ENCODE results near the gene POLR2L.

The POLR2L gene

DNA sequence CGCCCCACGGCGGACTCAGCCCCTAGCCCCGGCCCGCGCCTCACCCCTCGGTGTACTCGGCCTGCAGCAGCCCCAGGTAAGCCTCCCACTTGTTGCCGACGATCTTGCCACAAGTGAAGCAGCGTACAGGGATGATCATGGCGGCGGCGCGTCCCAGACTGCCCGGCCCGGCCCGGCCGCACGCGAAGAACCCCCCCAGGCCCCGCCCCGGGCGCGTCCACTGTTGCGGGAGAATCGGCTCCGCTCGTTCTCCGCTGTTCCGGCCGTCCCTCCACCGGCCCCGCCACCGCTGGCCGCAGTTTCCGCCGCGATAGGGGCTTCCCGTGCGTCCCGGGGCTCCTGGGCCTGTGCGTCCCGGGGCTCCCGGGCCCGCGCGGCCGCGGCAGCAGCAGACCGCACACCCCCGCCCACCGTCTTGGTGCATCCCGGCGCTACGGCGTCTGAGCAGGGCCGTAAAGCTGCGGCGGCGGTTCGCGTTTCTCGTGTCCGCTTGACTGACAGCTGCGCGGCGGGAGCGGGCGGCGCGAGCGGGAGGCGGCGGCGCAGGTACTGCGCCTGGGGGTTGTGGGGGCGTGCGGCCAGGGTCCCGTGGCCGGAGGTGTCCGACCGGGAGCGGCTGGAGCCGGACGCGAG, at the start of gene POLR2L, which contains the start of gene TSPAN4:
POLR2L (minus strand) TSS at position 160 of the 633 bp plus-strand sequence; CDS start at position 139, 21 bp downstream.
TSPAN4 (plus strand) TSS at position 483 of the 633 bp plus-strand sequence. CDS start 7,453 bp downstream, outside the sequence.
- DNase-seq: peak; percentile 91

DNA sequence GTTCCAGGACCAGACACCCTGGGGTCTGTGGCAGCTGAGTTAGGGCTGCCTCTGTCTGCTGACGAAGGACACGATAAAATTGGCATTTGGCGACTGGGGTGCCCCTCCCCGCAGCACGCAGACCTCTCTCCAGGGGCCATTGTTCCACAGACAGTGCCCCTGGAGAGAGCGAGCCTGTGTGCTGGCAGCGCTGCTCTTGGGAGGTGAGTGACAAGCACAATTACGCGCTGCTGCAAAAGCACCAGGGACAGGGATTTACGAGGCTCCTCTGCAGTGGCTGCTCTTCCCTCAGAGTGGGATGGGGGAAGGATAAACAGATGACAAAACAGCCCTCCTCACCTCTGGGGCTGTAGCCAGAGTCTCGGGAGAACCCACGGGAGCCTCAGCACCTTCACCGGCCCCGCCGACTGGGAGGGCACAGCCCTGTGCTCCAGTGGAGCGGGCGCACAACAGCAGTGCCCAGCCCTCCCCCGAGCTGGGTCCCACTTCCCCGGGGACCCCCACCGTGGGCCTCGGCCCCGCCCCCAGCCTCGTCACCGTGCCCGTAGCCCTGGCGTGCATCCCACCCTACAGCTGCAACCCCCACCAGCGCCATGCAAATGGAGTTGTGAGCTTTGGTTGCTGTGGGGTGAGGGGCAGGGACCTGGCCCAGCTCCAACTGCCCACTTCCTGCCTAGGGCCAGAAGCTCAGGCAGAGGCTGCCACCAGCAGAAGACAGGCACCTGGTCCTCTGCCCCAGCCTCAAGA, 48.6 kb upstream of the POLR2L start:
- DNase-seq: no peak

DNA sequence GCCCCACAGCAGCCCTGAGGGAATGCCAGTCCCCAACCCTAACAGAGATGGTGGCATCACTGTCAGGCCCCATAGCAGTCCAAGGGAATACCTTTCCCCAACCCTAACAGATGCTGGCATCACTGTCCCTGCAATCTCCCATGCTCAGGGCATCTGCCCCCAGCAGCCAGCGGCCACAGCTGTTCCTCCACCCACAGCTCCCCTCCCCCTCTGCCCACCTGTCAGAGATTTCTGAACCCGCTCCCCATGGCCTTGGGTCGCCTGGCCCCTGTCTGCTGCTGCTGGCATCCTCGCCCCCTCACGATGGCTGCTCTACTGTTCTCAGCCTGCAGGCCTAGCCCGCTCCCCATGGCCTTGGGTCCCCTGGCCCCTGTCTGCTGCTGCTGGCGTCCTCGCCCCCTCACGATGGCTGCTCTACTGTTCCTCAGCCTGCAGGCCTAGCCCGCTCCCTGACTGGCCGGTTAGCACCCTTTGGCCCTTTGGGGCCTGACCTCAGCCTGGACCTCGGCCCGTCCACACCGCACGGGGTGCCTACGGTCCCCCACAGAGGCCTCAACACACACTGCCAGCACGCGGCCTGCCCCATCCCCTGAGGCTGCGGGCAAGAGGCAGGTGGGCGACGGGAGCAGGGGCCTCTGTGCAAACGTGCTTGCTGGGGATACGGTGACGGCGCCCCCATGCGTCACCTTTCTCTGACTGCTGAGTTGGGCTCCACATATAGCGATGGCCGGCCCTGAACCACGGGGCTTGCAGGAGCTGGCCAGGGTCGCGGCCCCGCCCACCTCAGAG, 47.6 kb upstream of the POLR2L start:
- DNase-seq: no peak

DNA sequence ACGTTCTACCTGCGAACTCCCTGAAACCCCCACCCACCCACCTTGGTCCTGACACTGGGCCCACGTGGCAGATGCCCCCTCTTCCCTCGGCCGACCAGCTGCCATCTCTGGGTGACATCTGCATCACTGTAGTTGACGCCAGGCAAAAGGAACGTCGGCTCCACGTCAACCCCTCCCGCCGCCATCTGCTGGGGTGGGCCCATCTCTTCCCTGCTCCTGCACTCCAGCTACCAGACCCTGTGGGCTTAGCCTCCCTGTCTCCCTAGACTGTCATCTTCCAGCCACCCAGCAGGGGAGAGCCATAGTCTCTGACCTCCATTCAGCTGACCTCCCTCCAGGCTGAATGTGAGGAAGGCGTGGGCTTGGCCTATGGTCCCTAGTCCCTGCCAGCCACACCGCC, 46.9 kb upstream of the POLR2L start:
- no peak for DNase-seq

DNA sequence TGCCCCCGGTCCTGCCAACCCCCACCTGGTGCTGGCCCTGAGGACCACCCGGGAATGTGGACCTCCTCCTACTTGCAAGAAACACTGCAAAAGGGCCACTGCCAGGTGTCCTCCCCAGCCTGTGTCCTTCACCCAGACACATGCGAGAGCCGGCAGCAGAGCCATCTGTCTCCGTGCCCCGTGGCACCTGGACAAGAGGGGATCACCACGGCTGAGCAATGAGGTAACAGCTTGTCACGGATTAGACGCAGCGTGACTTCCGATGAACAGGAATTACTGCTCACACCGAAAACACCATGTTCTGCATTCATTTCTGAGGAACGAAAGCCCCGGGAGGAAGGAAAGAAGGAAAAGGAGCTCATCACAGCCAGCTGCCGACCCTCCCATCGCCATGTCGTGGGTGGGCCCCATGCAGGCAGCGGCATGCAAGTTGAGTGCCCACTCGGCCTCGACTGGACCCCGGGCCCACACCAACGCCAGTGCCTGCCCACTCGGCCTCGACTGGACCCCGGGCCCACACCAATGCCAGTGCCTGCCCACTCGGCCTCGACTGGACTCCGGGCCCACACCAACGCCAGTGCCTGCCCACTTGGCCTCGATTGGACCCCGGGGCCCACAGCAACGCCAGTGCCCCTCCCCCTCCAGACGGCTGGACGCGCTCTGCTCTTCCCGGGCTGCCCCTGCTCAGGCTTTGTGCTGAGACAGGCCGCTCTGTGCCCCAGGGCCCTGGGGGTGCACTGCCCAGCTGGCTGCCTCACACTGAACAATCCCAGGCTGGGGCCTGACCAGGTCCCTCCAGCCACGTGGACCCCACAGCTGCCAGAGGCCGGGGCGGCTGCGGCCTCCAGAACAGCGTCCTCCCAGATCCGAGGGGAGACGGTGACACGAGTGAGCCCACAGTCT, 46.2 kb upstream of the POLR2L start:
- no peak for DNase-seq

DNA sequence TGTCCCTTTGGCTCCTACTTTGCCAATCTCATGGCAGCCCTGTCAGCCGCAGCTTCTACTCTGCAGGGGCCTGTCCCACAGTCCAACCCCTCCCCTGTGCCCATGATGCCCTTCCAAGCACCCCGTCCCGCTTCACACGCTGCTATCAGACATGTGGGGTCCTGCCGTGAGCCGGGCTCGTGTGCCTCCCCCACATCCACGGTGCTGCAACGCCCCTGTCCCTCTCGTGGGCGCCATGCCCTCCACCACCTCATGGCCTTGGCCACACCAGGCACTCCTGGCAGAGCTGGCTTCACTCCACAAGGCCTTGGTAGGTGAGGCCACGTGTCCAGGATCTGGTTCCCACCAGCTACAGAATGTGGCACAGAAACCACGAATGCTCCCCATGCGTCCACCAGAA, 45.3 kb upstream of the POLR2L start:
- no peak for DNase-seq

DNA sequence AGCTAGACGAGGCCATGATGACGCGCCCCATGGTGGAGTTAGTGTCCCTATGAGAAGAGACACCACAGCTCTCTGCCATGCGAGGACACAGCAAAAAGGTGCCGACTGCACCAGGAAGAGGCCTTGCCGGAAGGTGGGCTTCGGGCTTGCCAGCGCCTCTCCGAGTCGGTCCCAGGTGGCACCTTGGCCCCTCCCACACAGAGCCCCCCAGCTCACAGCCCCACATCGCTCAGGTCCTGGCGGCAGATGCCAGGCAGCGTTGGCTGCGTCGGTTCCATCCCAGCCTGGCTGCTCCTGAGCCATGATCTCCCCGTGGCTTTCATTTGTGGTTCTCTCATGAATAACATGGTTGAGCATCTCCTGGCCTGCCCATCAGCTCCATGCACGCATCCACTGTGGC, 44.2 kb upstream of the POLR2L start:
- DNase-seq: no peak

DNA sequence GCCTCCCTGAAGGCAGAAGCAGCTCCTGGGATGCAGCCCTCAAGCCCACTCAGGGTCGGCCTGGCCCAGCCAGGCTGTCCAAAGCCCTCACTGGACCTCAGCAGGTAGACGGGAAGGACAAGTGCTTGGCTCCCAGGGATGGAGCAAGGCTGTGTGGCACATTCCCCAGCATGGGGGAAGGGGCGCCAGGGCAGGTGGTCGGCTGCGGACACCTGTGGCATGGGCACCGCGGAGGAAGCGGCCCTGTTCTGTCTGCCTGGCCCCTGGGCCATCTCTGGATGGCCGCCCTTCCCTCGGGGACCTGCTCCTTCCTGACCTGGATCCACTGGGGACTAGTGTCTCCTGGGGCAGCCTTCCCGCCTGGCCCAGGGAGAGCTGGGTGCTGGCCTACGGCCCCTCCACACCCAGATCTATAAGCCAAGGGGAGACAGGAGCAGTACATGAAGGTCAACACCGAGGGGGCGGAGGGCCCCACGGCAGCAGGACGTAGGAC, 42.3 kb upstream of the POLR2L start:
- DNase-seq: no peak

DNA sequence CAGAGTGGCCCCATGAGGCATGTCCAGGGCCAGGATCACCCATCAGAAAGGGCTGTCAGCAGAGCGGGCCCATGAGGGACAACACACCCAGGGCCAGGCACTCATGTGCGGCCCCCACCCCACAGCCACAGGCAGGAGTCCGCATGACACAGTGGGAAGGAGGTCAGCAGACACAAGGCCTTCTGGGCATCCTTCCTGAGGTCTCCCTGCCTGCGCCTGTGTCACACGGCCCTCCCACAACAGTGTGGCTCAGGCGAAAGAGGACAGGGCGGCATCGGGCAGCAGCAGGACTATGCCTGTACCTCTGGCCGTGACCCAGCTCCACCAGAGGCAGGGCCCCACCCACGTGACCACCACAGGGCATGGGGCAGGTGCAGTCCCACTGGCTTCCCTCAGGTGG, 41.2 kb upstream of the POLR2L start:
- DNase-seq: no peak

DNA sequence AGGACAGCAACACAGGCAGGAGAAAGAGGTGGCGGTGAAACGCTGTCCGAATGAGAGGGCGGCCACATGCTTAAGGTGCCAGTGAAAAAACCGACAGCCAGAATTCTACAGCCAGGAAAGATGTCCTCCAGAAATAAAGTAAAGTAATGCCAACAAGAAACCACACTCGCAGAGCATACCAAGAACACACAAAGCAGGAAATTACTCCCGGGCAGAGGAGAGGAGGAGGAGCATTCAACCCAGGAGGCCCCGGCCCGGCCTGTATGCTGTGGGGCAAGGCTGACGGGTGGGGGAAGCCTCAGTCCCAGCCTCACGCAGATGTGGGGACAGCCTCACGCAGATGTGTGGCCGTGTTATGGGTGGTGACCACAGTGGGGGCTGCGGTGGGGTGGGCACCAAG, 40.3 kb upstream of the POLR2L start:
- DNase-seq: no peak

DNA sequence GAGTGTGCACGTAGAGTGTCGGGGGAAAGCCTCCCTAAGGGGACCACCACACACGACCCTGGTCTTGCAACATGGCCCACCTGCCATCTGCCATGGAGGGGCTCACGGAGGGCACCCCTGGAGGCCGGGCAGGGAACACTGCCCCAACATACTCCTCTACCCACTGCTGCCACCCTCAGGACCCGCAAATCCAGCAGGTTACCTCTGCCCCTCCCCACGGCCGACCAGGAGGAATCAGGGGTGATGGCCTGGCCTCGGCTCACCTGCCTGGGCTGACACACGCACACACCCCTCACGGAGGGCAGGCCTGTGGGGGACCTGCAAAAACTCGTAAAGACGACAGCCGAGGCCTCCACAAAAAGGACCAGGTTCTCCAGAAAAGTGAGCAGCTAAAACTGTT, 38.1 kb upstream of the POLR2L start:
- DNase-seq: no peak

DNA sequence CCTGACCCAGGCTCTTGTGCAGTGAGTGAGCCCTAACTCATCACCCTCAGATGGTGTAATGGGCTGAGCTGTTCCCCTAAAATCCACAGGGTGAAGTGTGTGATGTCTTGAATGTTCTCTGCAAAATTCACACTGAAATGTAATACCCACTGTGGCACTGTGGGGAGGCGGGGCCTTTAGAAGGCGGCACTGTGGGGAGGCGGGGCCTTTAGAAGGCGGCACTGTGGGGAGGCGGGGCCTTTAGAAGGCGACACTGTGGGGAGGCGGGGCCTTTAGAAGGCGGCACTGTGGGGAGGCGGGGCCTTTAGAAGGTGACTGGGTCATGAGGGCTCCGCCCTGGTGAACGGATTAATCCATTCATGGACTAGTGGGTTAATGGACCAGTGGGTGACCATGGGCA, 35.2 kb upstream of the POLR2L start:
- DNase-seq: no peak

DNA sequence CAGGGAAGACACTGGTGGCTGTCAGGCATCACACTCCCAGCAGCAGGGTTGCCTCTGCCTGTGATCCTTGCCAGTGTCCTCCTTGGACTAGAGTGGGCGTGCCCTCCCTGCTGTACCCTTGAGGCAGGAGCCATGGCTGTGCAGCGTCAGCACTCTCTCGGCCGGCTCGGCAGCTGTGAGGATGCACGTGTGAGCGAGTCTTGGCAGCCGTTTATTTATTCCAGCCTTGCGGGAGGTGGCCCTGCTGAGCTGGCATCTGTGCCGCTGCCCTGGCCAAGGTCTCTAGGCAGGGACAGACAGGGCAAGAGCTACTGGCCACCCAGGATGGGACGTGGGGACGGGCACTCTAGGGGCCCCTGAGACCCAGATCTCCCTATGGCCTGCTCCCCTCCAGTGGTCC, 34.2 kb upstream of the POLR2L start:
- no peak for DNase-seq

DNA sequence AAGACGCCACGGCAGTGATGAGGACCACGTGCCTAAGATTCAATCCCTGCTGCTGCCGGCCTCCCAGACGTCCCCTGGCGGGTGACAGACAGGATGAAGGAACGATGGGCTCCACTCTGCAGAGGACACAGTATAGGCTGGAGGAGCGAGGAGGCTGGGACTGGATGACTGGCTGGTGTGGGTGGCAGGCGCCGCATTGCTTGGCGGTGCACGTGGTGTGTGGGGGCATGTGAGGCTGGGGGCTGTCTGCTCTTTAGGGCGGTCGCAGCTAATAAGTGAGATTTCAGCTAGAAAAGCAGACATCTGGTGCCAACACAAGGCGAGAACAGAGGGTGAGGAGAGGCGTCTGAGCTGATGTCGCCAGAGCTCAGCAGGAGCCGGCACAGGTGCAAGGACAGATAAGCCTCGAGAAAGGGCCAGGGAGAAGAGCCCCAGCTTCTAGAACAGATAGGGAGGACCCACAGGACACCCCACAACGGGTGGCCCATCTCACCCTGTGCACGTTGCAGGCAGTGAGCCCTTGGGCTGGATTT, 33.5 kb upstream of the POLR2L start:
- no peak for DNase-seq

DNA sequence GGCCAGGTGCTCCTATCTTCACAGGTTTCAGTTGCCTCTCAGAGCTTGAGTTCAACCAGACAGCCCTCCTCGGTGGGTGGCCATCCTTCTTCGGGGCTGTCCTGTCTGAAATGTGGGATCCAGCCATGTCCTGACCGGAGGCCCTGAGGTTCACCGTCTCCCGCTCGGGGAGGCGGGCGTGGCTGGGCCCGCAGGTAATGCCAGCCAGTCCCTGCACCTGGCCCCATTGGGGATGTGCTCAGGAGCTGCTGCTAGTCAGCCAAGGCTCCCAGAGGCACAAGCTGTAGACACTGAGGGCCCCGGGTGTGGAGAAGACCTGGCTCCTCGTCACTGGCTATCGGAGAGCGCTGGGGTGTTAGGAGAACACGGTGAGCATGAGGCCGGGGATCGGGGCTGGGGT, 32.9 kb upstream of the POLR2L start:
- DNase-seq: no peak

DNA sequence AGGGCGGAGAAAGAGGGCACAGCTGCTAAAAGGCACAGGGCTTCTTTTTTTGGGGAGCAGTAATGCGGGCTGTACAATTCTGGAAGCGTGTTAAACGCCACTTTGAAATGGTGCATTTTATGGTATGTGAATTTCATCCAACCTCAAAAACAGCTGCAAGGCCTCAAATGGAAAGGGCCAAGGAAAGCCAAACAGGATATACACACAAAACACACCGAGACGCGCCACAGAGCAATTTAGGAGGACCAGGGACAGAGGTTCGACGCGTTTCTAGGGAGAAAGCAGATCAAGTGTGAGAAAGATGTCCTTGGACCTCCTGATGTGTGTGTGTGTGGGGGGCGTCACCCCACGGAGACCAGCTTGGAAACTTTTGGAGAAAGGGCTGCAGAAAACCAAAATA, 31.4 kb upstream of the POLR2L start:
- no peak for DNase-seq

DNA sequence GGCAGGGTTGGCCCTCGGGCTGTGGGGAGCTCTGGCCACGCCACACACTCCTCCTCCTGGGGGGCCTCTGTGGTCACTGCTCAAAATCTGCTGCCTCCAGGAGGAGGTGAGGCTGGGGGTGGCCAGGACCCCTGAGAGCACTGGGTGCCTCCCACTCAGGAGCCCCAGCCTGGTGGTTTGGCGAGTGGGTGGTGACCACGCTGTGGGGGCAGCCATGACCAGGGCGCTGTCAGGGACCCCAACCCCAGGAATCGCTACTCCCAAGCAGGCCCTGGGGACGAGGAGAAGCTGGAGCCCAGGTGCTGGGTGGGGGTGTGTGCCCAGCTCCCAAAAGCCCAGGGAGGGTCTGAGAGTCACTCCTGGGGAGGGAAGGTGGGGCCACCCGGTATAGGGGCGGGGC, 30.5 kb upstream of the POLR2L start:
- no peak for DNase-seq

DNA sequence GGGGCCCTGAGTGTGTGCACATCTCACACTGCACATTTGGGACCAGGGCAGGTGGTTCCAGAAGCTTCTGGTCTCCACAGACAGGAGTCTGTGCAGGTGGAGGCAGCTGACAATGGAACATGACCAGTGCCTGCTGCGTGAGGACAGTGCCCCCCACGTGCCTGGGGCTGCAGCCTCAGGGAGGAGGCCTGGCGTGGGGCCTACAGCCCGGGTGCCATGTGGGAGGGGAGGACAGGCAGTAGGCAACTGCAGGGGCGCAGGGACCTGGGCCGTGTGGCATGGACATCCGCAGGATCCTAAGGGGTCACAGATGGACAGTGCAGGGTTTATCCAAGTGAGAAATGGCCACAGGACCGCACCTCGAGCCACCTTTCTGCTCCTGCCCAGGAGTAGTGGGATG, 29.1 kb upstream of the POLR2L start:
- DNase-seq: no peak

DNA sequence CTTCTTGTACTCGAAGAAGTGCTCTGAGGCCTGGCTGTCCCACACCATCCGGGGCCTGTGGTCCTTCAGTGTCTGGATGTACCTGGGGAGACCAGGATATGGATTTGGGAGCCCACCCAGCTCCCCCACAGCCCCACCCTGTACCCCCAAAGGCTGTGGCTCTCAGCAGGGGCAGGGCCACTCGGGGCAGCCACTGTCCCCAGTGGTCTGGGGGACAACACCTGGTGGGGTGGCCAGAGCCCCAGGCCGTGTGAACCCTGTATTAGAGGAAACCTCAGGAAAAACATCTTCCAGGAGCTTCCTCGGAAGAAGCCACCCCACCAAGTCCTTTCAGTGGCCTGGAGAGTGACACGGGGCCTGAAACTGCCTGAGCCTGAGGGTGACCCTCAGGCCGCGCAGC, 28.1 kb upstream of the POLR2L start:
- DNase-seq: no peak

DNA sequence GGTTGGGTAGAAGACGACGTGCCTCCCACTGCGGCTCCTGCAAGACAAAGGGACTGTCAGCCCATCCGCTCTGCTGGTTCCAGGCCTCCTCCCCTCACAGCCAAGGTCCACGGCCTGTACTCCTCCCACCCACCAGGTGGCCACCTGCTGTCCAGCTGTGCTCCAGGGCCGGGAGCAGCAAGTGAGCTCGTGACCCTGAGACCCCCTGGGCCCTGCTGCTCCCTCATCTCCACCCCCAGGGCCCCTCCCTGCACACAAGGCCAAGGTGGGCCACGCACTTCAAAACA, 27.7 kb upstream of the POLR2L start:
- no peak for DNase-seq

DNA sequence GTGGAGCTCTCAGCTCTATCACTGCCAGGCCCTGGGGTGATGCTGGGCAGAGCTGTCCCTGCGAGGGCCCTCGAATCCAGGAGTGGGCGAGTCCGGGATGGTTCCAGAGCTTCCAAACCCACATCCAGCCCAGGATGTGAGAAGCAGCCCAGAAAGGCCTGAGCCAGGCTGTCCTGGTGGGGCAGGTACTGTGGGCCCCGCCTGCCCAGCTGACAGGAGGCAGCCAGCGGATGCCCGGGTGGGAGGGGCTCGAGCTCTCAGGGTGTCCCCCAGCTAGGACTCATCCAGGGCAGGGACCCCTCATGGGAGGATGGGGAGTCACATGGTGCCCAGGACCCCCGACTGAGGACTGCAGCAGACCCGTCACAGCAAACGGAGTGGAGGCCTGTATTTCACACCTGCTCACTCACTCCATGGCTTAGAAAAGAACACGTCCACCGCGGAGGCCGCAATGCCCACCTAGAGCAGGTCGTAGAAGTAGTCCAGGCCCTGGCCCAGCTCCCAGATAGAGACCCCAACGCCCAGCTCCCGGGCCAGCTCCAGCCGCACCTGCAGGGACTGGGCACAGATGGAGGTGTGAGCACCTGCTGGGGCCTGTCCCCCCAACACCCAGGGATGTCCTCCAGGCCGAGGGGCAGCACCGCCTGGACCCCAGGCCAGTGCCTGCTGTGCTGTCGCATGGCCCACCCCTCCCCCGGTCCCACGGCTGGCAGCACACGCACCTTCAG, 27.2 kb upstream of the POLR2L start:
- DNase-seq: no peak

DNA sequence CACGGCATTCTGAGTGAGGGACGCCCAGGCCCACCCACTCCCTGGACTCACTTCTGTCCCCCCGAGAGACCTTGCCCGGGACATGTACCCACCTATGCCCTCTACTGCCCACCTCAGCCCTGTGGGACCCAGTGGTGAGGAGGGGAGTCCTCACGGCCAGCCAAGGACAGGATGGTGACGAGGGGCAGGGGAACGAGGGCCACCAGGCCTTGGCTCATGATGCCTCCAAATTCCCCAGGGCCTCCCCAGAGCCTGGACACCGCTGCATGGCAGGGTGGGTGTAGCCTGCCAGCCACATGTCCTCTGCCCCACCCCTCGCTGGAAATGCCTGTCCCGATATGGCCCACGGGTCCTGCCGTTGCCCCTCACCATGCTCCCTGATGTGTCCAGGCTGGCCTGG, 26.5 kb upstream of the POLR2L start:
- no peak for DNase-seq

Measured in CD4-positive, alpha-beta T cell treated with Interleukin-6 for 4 hours (primary cell).